ENCODE data around the gene MESD. TPM values are rescaled to one million over a fixed set of nuclear protein-coding genes. Genes with fewer than 3 reads are reported as not detected.

Gene MESD
- total RNA-seq, 1 experiment from 2014 or later: 18.1 TPM

GRCh38 chr15:80940331-80940730, 49.3 kb downstream of the MESD start:
- no peak for DNase-seq (ENCODE audit: low spot score)

DNA sequence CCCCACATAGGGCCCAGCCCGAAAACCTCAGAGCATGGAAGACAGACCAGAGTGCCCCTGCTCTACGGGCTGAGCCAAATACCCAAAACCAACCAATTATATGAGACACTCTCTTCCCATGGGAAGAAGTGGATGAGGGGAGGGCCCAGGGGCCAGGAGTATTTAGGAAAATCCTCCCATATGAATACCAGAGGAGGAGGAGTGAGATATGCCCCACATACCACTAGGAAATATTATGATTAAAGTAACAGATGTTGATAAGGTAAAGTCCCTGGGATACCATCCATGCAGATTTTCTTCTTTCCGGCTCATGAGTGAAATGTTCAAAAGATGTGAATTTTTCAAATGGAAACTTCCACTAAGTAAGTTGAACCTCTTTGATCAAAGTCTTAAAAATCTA, 50.4 kb downstream of the MESD start:
- DNase-seq (ENCODE audit: low spot score): no peak

DNA sequence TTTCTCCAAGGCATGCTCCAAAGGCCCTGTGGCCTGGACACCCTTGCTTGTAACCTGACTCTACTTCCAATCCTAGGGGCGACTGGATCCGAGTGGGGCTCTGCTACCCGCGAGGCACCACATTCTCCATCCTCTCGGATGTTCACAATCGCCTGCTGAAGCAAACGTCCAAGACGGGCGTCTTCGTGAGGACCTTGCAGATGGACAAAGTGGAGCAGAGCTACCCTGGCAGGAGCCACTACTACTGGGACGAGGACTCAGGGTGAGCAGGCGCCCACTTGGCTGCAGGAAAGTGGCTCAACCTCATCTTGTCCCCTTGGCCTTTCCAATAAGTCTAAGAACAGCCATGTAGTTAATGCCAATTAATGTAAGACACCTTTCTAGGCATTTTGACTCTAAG, 51.9 kb downstream of the MESD start:
- DNase-seq (ENCODE audit: low spot score): no peak

DNA sequence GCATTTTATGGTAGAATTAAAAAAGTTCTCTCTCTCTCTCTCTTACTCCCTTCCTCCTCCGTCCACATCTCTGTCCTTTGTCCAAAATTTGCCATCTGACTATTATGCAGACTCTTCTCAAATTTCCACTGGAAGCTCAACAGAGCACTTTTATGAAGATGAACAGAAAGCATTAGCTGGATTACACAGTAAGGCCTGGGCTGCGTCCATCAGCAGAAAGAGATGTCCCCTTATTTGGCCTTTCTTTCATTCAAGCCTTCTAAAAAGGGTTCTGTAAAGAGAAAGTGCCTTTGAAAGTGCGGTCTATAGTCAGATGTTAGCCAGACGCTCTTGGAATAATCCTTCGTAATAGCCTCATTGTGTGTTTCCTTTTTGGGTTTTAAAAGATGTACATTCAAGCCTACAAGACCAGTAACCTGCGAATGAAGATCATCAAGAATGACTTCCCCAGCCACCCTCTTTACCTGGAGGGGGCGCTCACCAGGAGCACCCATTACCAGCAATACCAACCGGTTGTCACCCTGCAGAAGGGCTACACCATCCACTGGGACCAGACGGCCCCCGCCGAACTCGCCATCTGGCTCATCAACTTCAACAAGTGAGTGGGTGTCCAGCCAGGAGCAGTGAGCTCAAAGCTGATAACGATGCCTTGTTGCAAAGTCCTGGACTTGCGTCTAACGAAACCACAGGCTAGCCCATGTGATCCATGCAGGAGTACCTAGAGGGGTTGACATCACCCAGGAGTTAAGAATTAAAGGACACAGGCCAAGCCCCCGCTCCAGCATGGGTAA, 53.1 kb downstream of the MESD start:
- no peak for DNase-seq (ENCODE audit: low spot score)

- peak; percentile 31 for DNase-seq (ENCODE audit: low spot score)
These were observed 54.8 kb downstream of the MESD start for GRCh38 chr15:80934761-80935221.

- DNase-seq (ENCODE audit: low spot score): no peak
These were observed 56.6 kb downstream of the MESD start for GRCh38 chr15:80932989-80933388.

DNA sequence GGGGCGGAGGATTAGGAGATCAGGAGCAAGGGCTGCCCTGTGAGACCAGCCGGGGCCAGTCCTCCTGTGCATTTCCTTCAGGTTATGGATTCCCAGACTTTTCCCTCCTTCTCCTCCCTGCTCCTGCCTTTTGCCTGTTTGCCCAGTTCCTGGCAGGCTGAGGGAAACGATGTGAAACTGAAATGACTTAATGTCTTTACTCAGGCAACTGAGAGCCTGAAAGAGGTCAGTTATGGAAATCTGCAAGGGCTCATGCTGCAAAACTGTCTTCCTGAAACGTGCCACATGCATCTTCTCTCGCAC, 57.2 kb downstream of the MESD start:
- no peak for DNase-seq (ENCODE audit: low spot score)

GRCh38 chr15:80931721-80932512, 57.7 kb downstream of the MESD start:
- no peak for DNase-seq (ENCODE audit: low spot score)

DNA sequence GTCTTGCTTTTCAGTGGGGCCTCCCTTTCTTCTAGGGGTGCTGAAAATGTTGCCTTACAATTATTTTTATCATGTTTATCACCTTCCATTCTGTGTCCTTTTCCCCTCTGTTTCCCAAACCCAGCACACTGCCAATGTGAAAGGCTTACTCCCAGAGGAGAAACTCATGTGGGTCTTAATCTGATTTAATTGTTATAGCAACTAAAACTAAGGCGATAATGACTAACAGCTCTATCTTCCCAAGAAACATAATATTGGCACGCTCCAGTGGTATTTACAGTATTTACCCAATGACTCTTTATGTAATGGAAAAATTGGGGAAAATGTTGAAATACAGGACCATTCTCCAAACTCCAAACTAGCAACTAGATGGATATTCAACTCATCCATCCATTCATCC, 58.4 kb downstream of the MESD start:
- DNase-seq (ENCODE audit: low spot score): no peak

GRCh38 chr15:80929689-80930088, 59.9 kb downstream of the MESD start:
- DNase-seq (ENCODE audit: low spot score): no peak

DNA sequence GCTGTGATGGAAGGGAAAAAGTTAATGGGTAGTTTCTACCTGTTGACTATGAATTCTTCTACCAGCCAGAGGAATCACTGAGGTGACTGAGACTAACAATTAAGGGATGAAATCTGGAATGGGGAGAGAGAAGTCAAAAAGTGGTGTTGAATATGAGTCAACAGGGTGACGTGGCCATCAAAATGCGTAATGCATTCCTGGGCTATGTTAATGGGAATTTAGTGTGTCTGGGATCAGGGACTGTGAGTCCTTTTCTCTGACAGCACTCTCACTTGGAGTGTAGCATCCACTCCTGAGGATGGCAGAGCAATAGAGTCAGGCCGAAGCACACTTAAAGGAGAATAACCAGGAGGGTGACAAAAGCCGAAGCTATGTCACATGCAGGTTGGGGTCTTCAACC, 60.4 kb downstream of the MESD start:
- DNase-seq (ENCODE audit: low spot score): no peak

DNA sequence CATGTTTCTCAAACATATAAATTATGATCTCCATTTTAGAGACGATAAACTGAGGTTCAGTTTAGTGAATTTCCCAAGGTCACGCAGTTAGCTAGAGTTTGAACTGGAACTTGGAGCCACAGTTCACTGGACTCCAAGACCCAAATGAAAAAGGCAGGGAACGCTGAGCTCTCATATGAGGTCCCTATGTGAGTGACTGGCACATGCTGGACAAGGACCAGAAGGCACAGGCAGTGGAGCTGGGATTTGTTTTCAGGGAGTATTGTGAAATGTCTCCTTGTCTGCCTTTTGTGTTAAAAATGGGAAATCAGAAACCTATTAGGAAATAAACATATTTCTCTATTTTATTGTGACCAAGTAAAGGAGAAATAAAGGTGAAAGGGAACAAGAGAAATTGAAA, 63.5 kb downstream of the MESD start:
- no peak for DNase-seq (ENCODE audit: low spot score)

GRCh38 chr15:80925597-80926059, 64.0 kb downstream of the MESD start:
- DNase-seq (ENCODE audit: low spot score): no peak

DNA sequence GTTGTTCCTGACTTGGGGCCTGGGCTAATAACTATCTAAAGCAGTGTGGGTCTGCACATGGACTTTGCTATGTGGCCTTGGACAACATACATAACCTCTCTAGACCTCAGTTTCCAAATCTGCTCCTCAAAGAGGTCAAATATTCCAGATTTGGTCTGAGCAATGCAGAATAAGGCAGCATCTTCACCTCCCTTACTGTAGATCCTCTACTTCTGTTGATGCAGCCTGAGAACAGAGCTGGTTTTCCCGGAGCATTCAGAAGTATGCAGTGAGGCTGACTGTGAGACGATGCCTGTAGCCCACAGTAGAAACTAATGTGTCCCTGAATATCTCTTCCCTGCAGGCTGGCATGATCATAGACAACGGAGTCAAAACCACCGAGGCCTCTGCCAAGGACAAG, 65.3 kb downstream of the MESD start:
- DNase-seq (ENCODE audit: low spot score): no peak

DNA sequence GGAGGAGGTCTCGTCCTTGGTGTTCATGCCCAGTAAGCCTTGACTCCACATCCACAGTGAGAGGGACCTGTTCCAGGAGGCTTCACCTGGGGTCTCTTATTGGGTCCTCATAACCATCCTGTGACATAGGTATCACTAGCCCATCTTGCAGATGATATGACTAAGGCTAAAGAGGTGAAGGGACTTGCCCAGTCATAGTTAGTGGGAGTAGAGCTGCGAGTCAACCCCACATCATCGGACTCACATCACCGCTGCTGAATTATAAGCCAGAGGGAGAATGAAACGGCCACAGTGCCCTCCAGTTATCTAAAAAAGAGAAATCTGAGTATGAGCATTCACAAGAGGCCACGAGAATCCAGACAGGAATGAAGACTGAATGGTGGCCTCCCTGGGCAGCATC, 66.0 kb downstream of the MESD start:
- no peak for DNase-seq (ENCODE audit: low spot score)

DNA sequence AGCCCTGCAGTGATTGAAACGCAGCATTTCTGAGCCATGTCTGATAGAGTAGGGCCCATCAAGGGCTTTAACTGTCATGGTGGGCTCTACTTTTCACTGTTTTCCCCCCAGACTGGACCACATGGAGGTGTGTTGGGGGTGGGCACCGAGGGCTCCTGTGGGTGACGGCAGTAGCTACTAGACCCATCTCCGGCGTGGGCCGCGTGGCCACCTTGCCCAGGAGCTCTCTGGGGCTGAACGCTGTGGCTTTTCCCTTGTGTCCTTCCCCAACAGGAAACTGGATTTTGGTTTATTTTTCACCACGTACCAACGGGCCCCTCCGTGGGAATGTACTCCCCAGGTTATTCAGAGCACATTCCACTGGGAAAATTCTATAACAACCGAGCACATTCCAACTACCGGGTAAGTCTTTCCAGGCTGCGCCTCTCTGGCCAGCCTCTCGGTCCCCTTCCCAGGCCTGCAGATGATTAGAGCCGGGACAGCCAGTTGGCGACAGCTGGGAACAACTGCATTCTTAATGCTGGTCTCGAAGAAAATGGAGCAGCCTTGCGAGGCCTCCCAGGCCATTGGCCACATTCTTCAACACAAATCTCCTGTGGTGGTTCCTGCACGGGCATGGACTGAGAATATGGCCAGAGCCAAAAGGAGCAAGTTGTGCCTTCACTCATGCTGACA, 67.7 kb downstream of the MESD start:
- DNase-seq (ENCODE audit: low spot score): no peak

DNA sequence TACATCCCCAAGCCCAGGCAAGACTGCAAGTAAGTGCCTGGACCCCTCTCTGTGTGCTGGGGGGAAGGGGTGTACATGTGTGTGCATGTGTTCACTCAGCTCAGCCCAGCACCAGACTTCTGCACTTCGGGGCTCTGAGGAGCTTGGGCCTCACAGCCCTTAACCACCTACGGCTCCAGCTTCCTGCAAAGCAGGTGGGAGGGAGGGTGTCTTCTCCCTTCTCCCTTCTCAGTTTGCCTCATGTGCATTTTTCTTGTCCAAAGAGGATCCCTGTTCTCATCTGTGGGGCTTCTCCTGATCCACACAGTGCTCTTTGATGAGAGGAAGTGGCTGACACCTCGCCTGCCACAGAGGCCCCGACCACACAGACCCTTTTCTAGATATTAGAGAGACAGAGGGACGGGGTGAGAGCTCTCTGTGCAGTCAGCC, 69.3 kb downstream of the MESD start:
- no peak for DNase-seq (ENCODE audit: low spot score)

DNA sequence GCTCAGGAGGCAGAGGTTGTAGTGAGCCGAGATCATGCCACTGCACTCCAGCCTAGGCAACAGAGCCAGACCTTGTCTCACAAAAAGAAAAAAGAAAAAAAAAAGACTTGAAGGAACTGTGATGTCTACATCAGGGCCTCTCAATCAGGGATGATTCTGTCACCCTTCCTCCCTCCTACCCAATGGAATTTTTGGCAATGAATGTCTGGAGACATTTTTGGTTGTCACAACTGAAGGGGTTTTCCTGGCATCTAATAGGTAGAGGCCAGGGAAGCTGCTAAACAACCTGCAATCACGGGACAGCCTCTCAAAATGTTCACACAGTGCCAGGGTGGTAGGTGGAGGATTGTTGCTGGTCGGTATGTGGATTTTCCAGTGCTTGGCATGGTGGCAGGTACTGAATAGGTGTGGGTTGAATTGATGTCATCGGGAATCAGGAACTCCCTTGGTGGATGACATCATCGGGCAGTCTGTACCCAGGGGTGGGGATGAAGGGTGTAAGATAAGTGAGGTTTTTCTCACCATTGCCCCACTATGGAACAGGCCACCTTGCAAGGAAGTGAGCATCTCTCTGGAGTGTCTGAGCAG, 71.3 kb downstream of the MESD start:
- no peak for DNase-seq (ENCODE audit: low spot score)

DNA sequence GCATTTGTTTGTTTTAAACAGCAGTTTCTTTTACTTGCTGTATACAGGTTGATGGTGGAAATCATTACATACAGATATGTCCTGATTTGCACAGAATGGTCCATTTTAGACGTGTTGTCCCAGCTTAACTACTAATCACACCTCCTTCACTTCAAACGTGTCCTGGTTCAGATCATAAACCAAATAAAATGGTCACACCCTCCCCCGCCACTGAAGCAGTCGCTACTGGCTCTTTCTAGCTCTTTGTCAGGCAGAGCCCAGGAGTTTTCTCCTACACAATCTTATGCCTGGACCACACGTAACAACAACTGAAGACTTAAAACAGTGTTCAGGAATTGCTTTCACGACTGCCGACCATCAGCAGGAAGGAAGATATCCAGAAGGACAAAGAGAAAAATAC, 73.6 kb downstream of the MESD start:
- DNase-seq (ENCODE audit: low spot score): no peak

DNA sequence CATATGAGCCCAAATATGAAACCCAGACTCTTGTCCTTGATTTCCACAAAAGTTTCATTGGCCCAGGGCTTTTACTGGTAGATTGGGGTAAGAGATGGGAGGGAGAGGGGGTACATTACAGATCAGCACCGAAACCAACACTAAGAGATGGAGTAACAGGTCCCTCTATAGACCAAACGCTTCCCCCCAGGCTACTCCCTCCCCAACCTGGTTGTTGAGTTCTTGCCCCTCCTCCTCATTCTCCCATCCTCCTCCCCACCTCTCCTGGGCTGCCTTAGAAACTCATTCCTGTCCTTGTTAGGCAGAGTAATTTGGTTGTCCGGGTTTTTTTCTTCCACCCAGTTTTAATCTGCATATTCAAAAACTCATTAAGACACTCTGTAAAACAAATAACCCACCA, 74.1 kb downstream of the MESD start:
- peak; percentile 4 for DNase-seq (ENCODE audit: low spot score)

GRCh38 chr15:80913541-80913940, 76.1 kb downstream of the MESD start:
- DNase-seq (ENCODE audit: low spot score): no peak

DNA sequence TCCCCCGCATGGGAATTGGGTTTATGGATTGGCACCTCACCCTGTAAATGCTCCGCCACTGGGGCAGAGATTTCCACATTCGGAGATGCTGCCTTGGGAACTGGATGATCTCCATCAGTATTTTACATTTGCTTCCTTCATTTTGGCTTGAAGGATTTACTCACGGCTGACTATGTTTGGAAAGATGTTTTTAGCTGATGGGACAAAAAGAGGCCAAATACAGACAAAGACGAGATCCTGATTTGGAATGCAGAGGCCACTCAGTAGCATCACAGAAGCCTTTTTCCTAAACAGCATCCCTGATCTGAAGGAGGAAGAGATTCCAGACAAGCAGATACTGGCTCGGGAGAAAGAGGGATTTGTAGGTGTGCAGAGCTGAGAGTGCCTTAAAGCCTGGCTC, 76.9 kb downstream of the MESD start:
- no peak for DNase-seq (ENCODE audit: low spot score)
